ENCODE data around the gene UBAP1L.
"Not testable (repeated sequence)": the region's sequence is repeated elsewhere in the genome, so short reads cannot be mapped to it uniquely, and the experiment has no call there.

The UBAP1L gene

DNA sequence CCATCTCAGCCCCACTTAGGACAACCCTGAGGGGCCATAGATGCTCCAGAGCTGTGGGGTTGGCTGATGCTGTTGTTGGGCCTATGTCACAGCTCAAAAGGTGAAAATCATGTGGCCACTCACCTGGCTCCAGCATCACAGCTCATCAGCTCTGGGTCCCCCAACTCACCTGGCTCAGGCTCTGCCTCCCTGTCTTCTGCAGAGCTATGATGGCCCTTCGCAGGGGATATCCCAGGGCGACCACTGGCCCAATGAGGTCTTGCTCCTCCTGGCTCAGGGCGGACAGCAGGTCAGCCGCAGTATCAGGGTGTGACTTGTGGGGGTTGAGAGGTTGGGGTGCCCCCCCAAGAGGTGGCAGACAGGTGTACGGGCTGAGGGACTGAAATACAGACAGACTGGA, 15.7 kb downstream of the UBAP1L start:
- DNase-seq = no peak

GRCh38 chr15:65097651-65098263, 17.2 kb downstream of the UBAP1L start:
- no peak for DNase-seq

DNA sequence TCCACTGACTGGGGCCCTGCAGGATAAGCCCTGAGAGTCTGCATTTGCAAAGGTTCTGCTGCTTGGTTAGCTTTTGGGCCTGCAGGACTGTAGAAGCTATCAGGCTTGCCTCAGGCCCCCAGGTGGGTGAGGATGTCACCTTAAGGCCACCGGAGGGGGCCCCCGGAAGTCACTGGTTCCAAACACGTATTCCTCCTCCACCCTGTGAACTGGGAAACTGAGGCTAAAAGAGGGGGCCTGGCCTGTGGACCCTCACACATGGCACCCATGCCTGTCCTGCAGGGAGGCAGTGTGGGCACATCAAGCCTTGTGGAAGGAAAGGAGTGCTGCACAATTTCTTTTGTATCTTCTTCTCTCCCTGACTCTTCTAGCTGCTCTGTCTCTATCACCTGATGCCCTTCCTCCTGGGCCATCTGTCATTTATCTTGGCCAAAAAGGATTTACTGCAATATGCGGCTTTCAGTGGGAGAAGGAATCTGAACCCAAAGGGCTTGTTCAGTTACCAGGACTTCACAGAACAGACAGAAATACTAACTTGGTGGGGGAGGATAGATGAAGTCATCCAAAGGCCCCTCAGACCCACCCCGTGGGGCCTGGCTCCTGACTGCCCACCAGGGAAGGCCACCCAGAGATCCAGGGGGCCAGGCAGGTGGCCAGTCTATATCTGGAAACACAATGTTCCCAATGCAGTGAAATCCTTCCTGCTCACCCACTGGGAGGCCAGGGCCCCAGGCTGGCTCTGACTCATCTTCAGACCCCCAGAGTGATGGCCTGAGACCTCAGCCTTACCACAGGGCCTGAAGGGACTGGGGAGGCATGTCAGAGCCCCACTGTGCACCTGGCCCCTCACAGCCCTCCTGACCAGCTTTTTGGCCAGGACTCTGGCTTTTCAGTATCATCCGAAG, 18.3 kb downstream of the UBAP1L start:
- no peak for DNase-seq

- DNase-seq = no peak
These were observed 19.3 kb downstream of the UBAP1L start for GRCh38 chr15:65095747-65096104.

GRCh38 chr15:65095011-65095746, 19.8 kb downstream of the UBAP1L start:
- no peak for DNase-seq

DNA sequence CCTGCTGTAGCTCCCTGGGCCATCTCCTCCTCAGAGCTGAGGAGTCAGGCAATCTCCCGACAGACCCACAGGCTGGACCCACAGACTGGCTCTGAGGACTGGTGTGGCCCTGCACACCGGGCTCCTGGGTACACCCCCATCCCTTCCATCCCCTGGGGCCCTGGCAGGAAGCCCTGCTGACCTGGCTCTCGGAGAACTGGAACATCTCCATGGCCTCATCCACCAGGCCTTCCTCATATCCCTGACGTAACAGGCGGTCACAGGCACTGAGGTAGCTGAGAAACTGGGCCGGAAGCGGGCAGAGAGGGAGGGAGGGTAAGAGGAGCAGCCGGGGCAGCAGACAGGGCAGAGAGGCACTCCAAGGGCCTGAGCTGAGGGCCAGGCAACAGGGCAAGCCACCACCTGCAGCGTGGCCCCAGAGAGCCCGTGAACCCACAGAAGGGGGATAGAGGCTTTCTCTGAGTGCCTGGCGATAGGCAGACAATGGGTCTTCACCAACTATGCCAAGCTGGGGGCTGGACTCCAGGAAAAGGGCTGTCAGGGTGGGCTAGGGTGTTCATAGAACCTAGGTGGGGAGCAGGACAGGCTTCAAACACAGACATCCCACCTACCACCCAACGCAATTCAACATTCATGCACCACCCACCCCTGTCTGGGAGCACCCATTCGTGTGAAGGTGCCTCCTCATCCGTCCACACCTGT, 20.6 kb downstream of the UBAP1L start:
- no peak for DNase-seq

DNA sequence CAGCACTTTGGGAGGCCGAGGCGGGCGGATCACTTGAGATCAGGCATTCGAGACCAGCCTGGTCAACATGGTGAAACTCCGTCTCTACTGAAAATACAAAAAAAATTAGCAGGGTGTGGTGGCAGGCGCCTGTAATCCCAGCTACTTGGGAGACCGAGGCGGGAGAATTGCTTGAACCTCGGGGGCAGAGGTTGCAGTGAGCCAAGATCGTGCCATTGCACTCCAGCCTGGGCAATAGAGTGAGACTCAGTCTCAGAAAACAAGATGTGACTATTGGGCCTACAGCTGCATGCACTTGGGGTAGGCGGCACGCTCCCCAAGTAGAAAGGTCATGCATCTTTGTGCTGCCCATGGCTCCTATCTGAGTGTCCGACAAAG, 21.2 kb downstream of the UBAP1L start:
- DNase-seq = not testable (repeated sequence)

- no peak for DNase-seq
These were observed 21.8 kb downstream of the UBAP1L start for GRCh38 chr15:65092911-65093792.

- DNase-seq = no peak
These were observed 22.8 kb downstream of the UBAP1L start for GRCh38 chr15:65091946-65092770.

DNA sequence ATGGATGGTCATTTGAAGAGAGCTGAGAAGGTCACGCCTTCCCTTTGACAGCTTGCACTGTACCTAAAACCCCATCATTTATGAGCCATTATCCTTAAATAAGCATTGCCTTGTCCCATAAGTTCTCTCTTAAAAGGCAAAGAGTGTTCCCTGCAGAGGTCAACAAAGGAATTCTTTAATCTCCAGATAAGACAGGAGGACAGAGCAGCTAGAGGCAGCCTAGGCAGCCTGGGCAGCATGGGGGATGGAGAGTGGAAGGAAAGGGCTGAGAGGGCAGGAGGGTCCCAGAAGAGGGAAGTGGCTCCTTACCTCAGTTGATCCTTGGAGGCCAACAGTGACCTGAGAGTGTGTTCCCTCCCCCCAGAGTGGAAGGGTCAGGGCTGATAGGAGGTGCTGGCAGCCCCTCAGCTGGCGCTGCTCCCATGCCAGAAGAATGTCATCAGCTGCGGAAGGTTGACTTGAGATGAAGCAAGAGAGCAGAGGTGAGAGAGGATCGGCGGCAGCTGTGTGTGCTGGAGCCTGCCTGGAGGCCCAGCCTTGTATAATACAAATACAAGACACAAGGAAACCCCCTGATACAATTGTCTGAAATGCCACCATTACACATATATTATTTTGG, 25.7 kb downstream of the UBAP1L start:
- no peak for DNase-seq

- DNase-seq = no peak
These were observed 26.4 kb downstream of the UBAP1L start for GRCh38 chr15:65088643-65089021.

GRCh38 chr15:65087873-65088642, 26.9 kb downstream of the UBAP1L start:
- no peak for DNase-seq

DNA sequence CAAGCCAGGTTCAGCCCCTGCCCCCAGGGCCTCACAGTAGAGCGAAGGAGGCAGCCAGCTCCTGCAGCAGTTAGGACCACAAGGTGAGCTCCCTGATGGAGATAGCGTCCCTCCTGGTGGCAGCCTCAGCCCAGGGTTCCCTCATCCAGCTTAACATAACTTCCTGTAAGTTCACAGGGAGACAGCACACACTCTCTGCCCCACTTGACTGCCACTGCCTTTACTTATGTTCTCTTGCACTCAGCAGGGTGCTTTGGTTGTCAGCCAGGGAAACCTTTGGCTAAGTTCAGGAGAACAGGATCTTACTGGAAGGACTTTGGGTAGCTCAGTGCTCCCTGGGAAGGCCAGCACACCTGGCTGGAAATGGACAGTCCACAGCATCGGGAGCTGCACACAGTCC, 27.6 kb downstream of the UBAP1L start:
- DNase-seq = no peak

GRCh38 chr15:65086680-65087111, 28.3 kb downstream of the UBAP1L start:
- no peak for DNase-seq

DNA sequence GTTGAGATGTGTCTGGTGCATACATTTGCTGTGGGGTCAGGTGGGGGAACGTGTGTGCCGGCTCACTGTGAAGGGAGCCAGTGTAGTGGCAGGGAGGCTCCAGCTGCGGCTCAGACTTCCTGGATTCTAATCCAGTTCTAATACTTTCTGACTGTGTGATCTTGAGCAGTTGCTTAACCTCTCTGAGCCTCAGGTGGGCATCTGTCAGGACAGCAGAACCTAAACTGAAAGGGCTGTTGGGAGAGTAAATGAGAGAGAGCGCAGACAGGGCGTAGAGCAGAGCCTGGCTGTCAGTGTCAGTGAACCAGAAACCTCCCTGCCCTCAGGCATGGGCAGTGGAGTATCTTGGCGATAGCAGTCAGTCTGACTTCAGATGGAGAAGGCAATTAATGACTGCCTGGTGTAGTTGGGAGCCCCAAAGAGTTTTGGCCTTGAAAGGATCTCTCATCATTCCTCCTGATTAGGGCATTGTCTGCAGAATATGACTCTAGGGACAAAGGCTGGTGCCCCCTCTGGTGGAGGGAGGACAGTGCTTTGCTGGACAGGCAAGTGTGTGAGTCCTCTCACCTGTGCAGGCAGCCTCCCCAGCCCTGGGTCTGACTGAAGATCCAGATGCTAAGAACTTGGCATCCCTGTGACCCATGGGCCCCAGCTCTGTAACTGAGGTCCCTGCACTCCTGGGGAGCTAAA, 28.9 kb downstream of the UBAP1L start:
- DNase-seq = peak; percentile 8

DNA sequence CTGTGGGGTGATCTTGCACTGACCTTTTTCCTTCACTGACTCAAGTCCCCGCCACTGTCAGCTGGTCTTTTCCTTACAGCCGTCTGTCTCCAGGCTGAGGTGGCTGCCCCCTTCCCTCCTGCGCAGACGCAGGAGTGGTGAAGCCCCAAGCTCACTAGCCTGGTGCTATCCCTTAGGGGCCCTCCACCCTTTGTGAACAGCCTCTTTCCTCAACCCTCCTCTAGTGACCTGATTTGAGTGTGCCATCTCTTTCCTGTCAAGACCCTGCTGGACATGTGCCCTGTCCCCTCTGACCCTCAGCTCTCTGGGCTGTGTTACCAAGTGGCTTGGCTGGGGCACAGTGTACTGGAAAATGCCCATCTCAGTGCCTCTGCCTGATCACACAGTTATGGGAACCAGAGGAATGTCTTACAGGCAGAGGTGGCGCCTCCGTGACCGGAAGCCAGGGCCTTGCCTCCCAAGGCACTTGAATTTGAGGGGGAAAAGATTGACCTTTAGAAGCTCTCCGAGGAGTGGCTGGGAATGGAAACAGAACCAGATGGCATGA, 29.7 kb downstream of the UBAP1L start:
- DNase-seq = no peak

GRCh38 chr15:65084500-65085206, 30.3 kb downstream of the UBAP1L start:
- DNase-seq = no peak

DNA sequence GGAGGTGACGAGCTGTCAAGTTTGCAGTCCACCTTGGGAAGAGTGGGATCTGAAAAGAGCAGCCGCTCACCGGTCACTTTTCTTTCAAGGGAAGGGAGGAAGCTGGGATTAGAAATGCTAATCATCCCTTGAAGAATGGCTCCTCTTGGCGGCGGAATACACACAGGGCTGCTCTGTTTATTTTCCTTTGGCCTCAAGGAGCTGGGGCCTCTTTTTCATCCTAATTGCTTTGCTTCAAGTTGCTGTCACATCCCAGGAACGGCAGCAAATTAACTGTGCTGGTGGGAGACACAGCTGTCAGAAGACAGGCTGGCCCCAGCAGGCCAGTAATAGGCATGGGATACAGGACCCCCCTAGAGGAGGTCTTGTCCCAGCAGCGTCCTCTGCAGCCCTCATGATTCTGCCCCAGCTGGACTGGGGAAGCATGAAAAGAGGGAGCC, 31.7 kb downstream of the UBAP1L start:
- DNase-seq = no peak
